Loucy (cell line): ENCODE results near the gene ASB1.

ENCODE experiments used
- H2AFZ ChIP-seq: fragments of 200-600 bp; sonication (generic); 2 replicates; pipeline ENCODE4 v1.6.0; 2016; ENCODE audit warnings: antibody characterized with exemption, mild to moderate bottlenecking, low read length, moderate library complexity
- H3F3A ChIP-seq: fragments of 200-600 bp; 2 replicates; pipeline ENCODE4 v1.6.0; 2016; ENCODE audit warnings: antibody characterized with exemption, low read depth, mild to moderate bottlenecking
- H3K27me3 ChIP-seq: fragments of 200-600 bp; sonication (generic); 2 replicates; pipeline ENCODE4 v1.6.1; 2014; ENCODE audit warnings: low read length, mild to moderate bottlenecking; ENCODE audit not compliant: insufficient read depth, poor library complexity, severe bottlenecking
- H3K36me3 ChIP-seq: fragments of 200-600 bp; sonication (generic); 2 replicates; pipeline ENCODE4 v1.6.1; 2016; ENCODE audit warnings: low read length; ENCODE audit not compliant: insufficient read depth
- H3K4me1 ChIP-seq: fragments of 200-600 bp; sonication (generic); 2 replicates; pipeline ENCODE4 v1.5.1; 2014; ENCODE audit warnings: low read length, mild to moderate bottlenecking; ENCODE audit not compliant: insufficient read depth, poor library complexity, severe bottlenecking
- H3K4me2 ChIP-seq: fragments of 200-600 bp; sonication (generic); 2 replicates; pipeline ENCODE4 v1.6.0; 2014; ENCODE audit warnings: antibody characterized with exemption, low read length, low read depth, mild to moderate bottlenecking; ENCODE audit not compliant: poor library complexity, severe bottlenecking
- H3K4me3 ChIP-seq: fragments of 200-600 bp; sonication (generic); 2 replicates; pipeline ENCODE4 v1.5.1; 2014; ENCODE audit warnings: low read length, mild to moderate bottlenecking, mixed read lengths; ENCODE audit not compliant: poor library complexity, severe bottlenecking
- H3K79me2 ChIP-seq: fragments of 200-600 bp; sonication (generic); 2 replicates; pipeline ENCODE4 v1.6.1; 2014; ENCODE audit warnings: low read length; ENCODE audit not compliant: insufficient read depth
- H3K9ac ChIP-seq: fragments of 200-600 bp; sonication (generic); 2 replicates; pipeline ENCODE4 v1.6.0; 2014; ENCODE audit warnings: mild to moderate bottlenecking, low read depth, low read length, moderate library complexity; ENCODE audit not compliant: poor library complexity, severe bottlenecking
- H3K9me2 ChIP-seq: fragments of 200-600 bp; sonication (generic); replicated peaks from 2 replicates; pipeline ENCODE4 v1.6.1; 2016; ENCODE audit warnings: low read depth, low read length, mixed read lengths
- H3K9me3 ChIP-seq: fragments of 200-600 bp; sonication (generic); 2 replicates; pipeline ENCODE4 v1.6.1; 2014; ENCODE audit warnings: mild to moderate bottlenecking, antibody characterized with exemption, low read length, low read depth; ENCODE audit not compliant: insufficient read depth
- H4K20me1 ChIP-seq: fragments of 200-600 bp; sonication (generic); 2 replicates; pipeline ENCODE4 v1.6.0; 2014; ENCODE audit warnings: antibody characterized with exemption, low read length, mild to moderate bottlenecking; ENCODE audit not compliant: insufficient read depth, poor library complexity, severe bottlenecking
- CTCF ChIP-seq: fragments of 200-600 bp; sonication (generic); conservative IDR thresholded peaks from 2 replicates; pipeline ENCODE4 v1.5.1; 2014; ENCODE audit warnings: mild to moderate bottlenecking, antibody characterized with exemption, low read length
- EZH2phosphoT487 ChIP-seq: fragments of 200-600 bp; IDR thresholded peaks from 2 replicates; pipeline ENCODE4 v1.6.1; 2018; ENCODE audit warnings: antibody characterized with exemption, mild to moderate bottlenecking, moderate library complexity, borderline replicate concordance

Gene ASB1

GRCh38 chr2:238461916-238462315 lies 35.2 kb downstream of the ASB1 start:
- TF ChIP-seq CTCF (no peak), EZH2phosphoT487 (no peak)
- Histone ChIP-seq H3K4me1 (no peaks in the 10 kb centered on the region), H4K20me1 (no peaks in the 10 kb centered on the region), H3K9ac (no peak overlapping the region), H3K4me3 (no peak overlapping the region), H3K9me2 (no peaks in the 10 kb centered on the region), H3K36me3 (no peaks in the 10 kb centered on the region), H3K79me2 (no peaks in the 10 kb centered on the region), H3K4me2 (no peak overlapping the region), H3F3A (no peaks in the 10 kb centered on the region), H3K9me3 (peaks cover under 1% of the 10 kb centered on the region; the same call in 1 of the 2 replicates), H2AFZ (no peak overlapping the region), H3K27me3 (no peaks in the 10 kb centered on the region)

- Histone ChIP-seq H3K9ac (no peak overlapping the region), H4K20me1 (no peaks in the 10 kb centered on the region), H3K79me2 (no peaks in the 10 kb centered on the region), H3F3A (no peaks in the 10 kb centered on the region), H3K9me2 (no peaks in the 10 kb centered on the region), H3K27me3 (no peaks in the 10 kb centered on the region), H3K9me3 (no peaks in the 10 kb centered on the region), H3K4me1 (no peaks in the 10 kb centered on the region), H3K36me3 (no peaks in the 10 kb centered on the region), H3K4me3 (no peak overlapping the region), H2AFZ (no peak overlapping the region), H3K4me2 (no peak overlapping the region)
- peak; percentile 81 for TF ChIP-seq CTCF
- TF ChIP-seq EZH2phosphoT487 = no peak
Observed at GRCh38 chr2:238462782-238463396, 36.2 kb downstream of the ASB1 start.

- Histone ChIP-seq H3K9ac (no peak overlapping the region), H3K79me2 (no peaks in the 10 kb centered on the region), H3K4me2 (no peak overlapping the region), H2AFZ (no peak overlapping the region), H3K9me2 (no peaks in the 10 kb centered on the region), H3K4me3 (no peak overlapping the region), H3K27me3 (no peaks in the 10 kb centered on the region), H4K20me1 (no peaks in the 10 kb centered on the region), H3K36me3 (no peaks in the 10 kb centered on the region), H3F3A (no peaks in the 10 kb centered on the region), H3K4me1 (no peaks in the 10 kb centered on the region), H3K9me3 (peaks cover 8% of the 10 kb centered on the region; the same call in 1 of the 2 replicates)
- TF ChIP-seq EZH2phosphoT487 (no peak), CTCF (no peak)
Observed at GRCh38 chr2:238464389-238464788, 37.7 kb downstream of the ASB1 start.
